ENCODE results near the gene FOSL1. TPM values are rescaled to one million over a fixed set of nuclear protein-coding genes. Genes with fewer than 3 reads are reported as not detected.
A peak's percentile ranks its signal among the peaks of the same experiment; 100 is the strongest.

The FOSL1 gene
- total and polyA plus RNA-seq, 4 experiments from 2014 or later, result 0.39 to 0.81 (median 0.79) TPM; not detected in 1

- H3K9me3 Mint-ChIP-seq, result peaks cover 0 to 1% (median 0%) of the 10 kb centered on the region in 8 donors
- peak overlapping the region; percentile 85 for H3K27ac ChIP-seq (ENCODE audit: low read depth, low read length)
- H3K9me3 ChIP-seq (ENCODE audit: control insufficient read depth in 1 of 2, low read length in 2 of 2), result no peaks in the 10 kb centered on the region
- peaks cover 45% of the 10 kb centered on the region for H3K36me3 ChIP-seq (ENCODE audit: insufficient read depth, low read length)
- ChIA-PET CTCF (ENCODE audit: partially characterized antibody) (interaction anchor here (0.9 to 11.0 kb wide), 4 partner anchors 8 to 99 kb away, joined by 3 to 281 read pairs (median 10); partner anchors contain the start of genes CCDC85B, FIBP and SNX32), POLR2A (ENCODE audit: partially characterized antibody) (interaction anchor here (1.1 to 8.5 kb wide), 13 partner anchors 10 to 363 kb away, joined by 3 to 435 read pairs (median 26); partner anchors contain the start of genes BANF1, CCDC85B, CTSW and EFEMP2)
- intact Hi-C loops (cut with micrococcal nuclease), result no loop called here
- peaks cover 18 to 54% of the 10 kb centered on the region in 2 donors for H3K36me3 Mint-ChIP-seq
- DNase-seq, result no peak
- peak overlapping the region; percentile 93 to 99 (median 96) for H3K4me3 Mint-ChIP-seq
- no peaks in the 10 kb centered on the region for H3K27me3 Mint-ChIP-seq
- H3K27me3 ChIP-seq (ENCODE audit: insufficient read depth, low read length), result no peaks in the 10 kb centered on the region
- H3K27ac Mint-ChIP-seq, result peak overlapping the region in 6 of 7 donors; percentile 68 to 92 (median 85)
- peaks cover 35% of the 10 kb centered on the region for H3K4me1 ChIP-seq (ENCODE audit: insufficient read depth, low read length)
- H3K4me1 Mint-ChIP-seq, result peaks cover 15 to 42% (median 29%) of the 10 kb centered on the region in 4 donors
- peak overlapping the region in 1 of 2 donors; percentile 81 for H3K4me3 ChIP-seq (ENCODE audit: low read length in 2 of 2)
These were observed 38.5 kb downstream of the FOSL1 start for GRCh38 chr11:65861533-65862183.

GRCh38 chr11:65861165-65861505 lies 39.1 kb downstream of the FOSL1 start:
- Histone ChIP-seq H3K36me3 (ENCODE audit: insufficient read depth, low read length) (peaks cover 46% of the 10 kb centered on the region), H3K4me3 (ENCODE audit: low read length in 2 of 2) (peak overlapping the region; percentile 17 to 81), H3K27me3 (ENCODE audit: insufficient read depth, low read length) (no peaks in the 10 kb centered on the region), H3K27ac (ENCODE audit: low read depth, low read length) (peak overlapping the region; percentile 85), H3K9me3 (ENCODE audit: control insufficient read depth in 1 of 2, low read length in 2 of 2) (no peaks in the 10 kb centered on the region), H3K4me1 (ENCODE audit: insufficient read depth, low read length) (peaks cover 40% of the 10 kb centered on the region)
- peak overlapping the region; percentile 93 to 99 (median 96) for H3K4me3 Mint-ChIP-seq
- CTCF ChIA-PET (ENCODE audit: partially characterized antibody), result interaction anchor here (0.9 to 11.0 kb wide), 8 partner anchors 8 to 145 kb away, joined by 3 to 281 read pairs (median 14); partner anchors contain the start of genes BANF1, CCDC85B, EFEMP2 and EIF1AD
- DNase-seq, result no peak
- H3K4me1 Mint-ChIP-seq, result peaks cover 20 to 48% (median 34%) of the 10 kb centered on the region in 4 donors
- intact Hi-C loops (cut with micrococcal nuclease), result no loop called here
- H3K27me3 Mint-ChIP-seq, result no peaks in the 10 kb centered on the region
- POLR2A ChIA-PET (ENCODE audit: partially characterized antibody), result interaction anchor here (1.1 to 8.5 kb wide), 16 partner anchors 10 to 739 kb away, joined by 3 to 435 read pairs (median 23); partner anchors contain the start of genes AP5B1, BANF1, C11orf68 and CCDC85B
- H3K36me3 Mint-ChIP-seq, result peaks cover 23 to 57% of the 10 kb centered on the region in 2 donors
- H3K9me3 Mint-ChIP-seq, result peaks cover 0 to 6% (median 0%) of the 10 kb centered on the region in 8 donors
- peak overlapping the region; percentile 72 to 92 (median 91) for H3K27ac Mint-ChIP-seq

- Mint-ChIP-seq H3K9me3 (peaks cover 0 to 6% (median 0%) of the 10 kb centered on the region in 8 donors), H3K27me3 (no peaks in the 10 kb centered on the region), H3K4me3 (peak within 1 kb of the TSS; percentile 93 to 99 (median 96)), H3K27ac (peak within 1 kb of the TSS; percentile 92 to 99 (median 97)), H3K36me3 (peaks cover 29 to 59% of the 10 kb centered on the region in 2 donors), H3K4me1 (peaks cover 25 to 54% (median 39%) of the 10 kb centered on the region in 4 donors)
- no peaks in the 10 kb centered on the region for H3K27me3 ChIP-seq (ENCODE audit: insufficient read depth, low read length)
- ChIA-PET CTCF (ENCODE audit: partially characterized antibody) (interaction anchor here (0.6 to 11.0 kb wide), 28 partner anchors 8 to 757 kb away, joined by 3 to 281 read pairs (median 4); partner anchors contain the start of genes BANF1, C11orf68, CCDC85B and DRAP1), POLR2A (ENCODE audit: partially characterized antibody) (interaction anchor here (0.5 to 8.5 kb wide), 35 partner anchors 9 to 1619 kb away, joined by 3 to 435 read pairs (median 9); partner anchors contain the start of genes AP5B1, BANF1, C11orf68 and CCDC85B)
- intact Hi-C loops (cut with micrococcal nuclease), result loop anchor here (1.0 kb wide), 2 partner anchors 24 to 101 kb away; partner anchors contain the start of gene SART1
- H3K4me3 ChIP-seq (ENCODE audit: low read length in 2 of 2), result peak within 1 kb of the TSS; percentile 55 to 81
- peaks cover 46% of the 10 kb centered on the region for H3K4me1 ChIP-seq (ENCODE audit: insufficient read depth, low read length)
- DNase-seq, result peak; percentile 93 to 96 (median 94)
- H3K9me3 ChIP-seq (ENCODE audit: control insufficient read depth in 1 of 2, low read length in 2 of 2), result no peaks in the 10 kb centered on the region
- peak within 1 kb of the TSS; percentile 85 for H3K27ac ChIP-seq (ENCODE audit: low read depth, low read length)
- H3K36me3 ChIP-seq (ENCODE audit: insufficient read depth, low read length), result peaks cover 46% of the 10 kb centered on the region
These were observed 39.7 kb downstream of the FOSL1 start, which contains the start of gene MUS81 for GRCh38 chr11:65860278-65861164. MUS81 (plus strand) TSS chr11:65860433; CDS start chr11:65860754, 321 bp downstream.

- Mint-ChIP-seq H3K4me3 (peak overlapping the region; percentile 93 to 99 (median 96)), H3K36me3 (peaks cover 30 to 57% of the 10 kb centered on the region in 2 donors), H3K4me1 (peaks cover 28 to 58% (median 43%) of the 10 kb centered on the region in 4 donors), H3K27ac (peak overlapping the region; percentile 92 to 99 (median 97)), H3K27me3 (no peaks in the 10 kb centered on the region), H3K9me3 (peaks cover 0 to 6% (median 0%) of the 10 kb centered on the region in 8 donors)
- no peaks in the 10 kb centered on the region for H3K9me3 ChIP-seq (ENCODE audit: control insufficient read depth in 1 of 2, low read length in 2 of 2)
- peak overlapping the region; percentile 17 to 81 for H3K4me3 ChIP-seq (ENCODE audit: low read length in 2 of 2)
- peaks cover 53% of the 10 kb centered on the region for H3K4me1 ChIP-seq (ENCODE audit: insufficient read depth, low read length)
- CTCF ChIA-PET (ENCODE audit: partially characterized antibody), result interaction anchor here (0.6 to 11.0 kb wide), 30 partner anchors 8 to 758 kb away, joined by 3 to 281 read pairs (median 3); partner anchors contain the start of genes BANF1, C11orf68, CCDC85B and DRAP1
- H3K27ac ChIP-seq (ENCODE audit: low read depth, low read length), result peak overlapping the region; percentile 85
- no peak for DNase-seq
- H3K27me3 ChIP-seq (ENCODE audit: insufficient read depth, low read length), result no peaks in the 10 kb centered on the region
- intact Hi-C loops (cut with micrococcal nuclease), result loop anchor here (1.0 to 10.0 kb wide), 5 partner anchors 13 to 725 kb away; partner anchors contain the start of genes EFEMP2, RELA, SART1 and SYVN1
- POLR2A ChIA-PET (ENCODE audit: partially characterized antibody), result interaction anchor here (0.7 to 8.5 kb wide), 44 partner anchors 9 to 1619 kb away, joined by 3 to 435 read pairs (median 5); partner anchors contain the start of genes AP5B1, BANF1, C11orf68 and CCDC85B
- H3K36me3 ChIP-seq (ENCODE audit: insufficient read depth, low read length), result peaks cover 46% of the 10 kb centered on the region
These were observed 40.3 kb downstream of the FOSL1 start for GRCh38 chr11:65859812-65860277.

GRCh38 chr11:65859095-65859811 lies 40.9 kb downstream of the FOSL1 start:
- H3K9me3 ChIP-seq (ENCODE audit: control insufficient read depth in 1 of 2, low read length in 2 of 2), result no peaks in the 10 kb centered on the region
- H3K27ac ChIP-seq (ENCODE audit: low read depth, low read length), result peak overlapping the region; percentile 85
- Mint-ChIP-seq H3K27ac (peak overlapping the region; percentile 92 to 99 (median 97)), H3K4me3 (peak overlapping the region; percentile 93 to 99 (median 96)), H3K4me1 (peaks cover 33 to 64% (median 48%) of the 10 kb centered on the region in 4 donors), H3K36me3 (peaks cover 36 to 60% of the 10 kb centered on the region in 2 donors), H3K9me3 (peaks cover 0 to 6% (median 0%) of the 10 kb centered on the region in 8 donors), H3K27me3 (no peaks in the 10 kb centered on the region)
- H3K4me3 ChIP-seq (ENCODE audit: low read length in 2 of 2), result peak overlapping the region; percentile 55 to 81
- ChIA-PET POLR2A (ENCODE audit: partially characterized antibody) (interaction anchor here (0.7 to 8.5 kb wide), 40 partner anchors 8 to 1618 kb away, joined by 3 to 435 read pairs (median 5); partner anchors contain the start of genes BANF1, C11orf68, CCDC85B and CTSW), CTCF (ENCODE audit: partially characterized antibody) (interaction anchor here (0.7 to 11.0 kb wide), 26 partner anchors 7 to 759 kb away, joined by 3 to 281 read pairs (median 4); partner anchors contain the start of genes BANF1, C11orf68, CCDC85B and DRAP1)
- peak; percentile 89 to 98 (median 92) for DNase-seq
- peaks cover 46% of the 10 kb centered on the region for H3K36me3 ChIP-seq (ENCODE audit: insufficient read depth, low read length)
- H3K27me3 ChIP-seq (ENCODE audit: insufficient read depth, low read length), result no peaks in the 10 kb centered on the region
- intact Hi-C loops (cut with micrococcal nuclease), result loop anchor here (2.0 to 10.0 kb wide), 3 partner anchors 14 to 724 kb away; partner anchors contain the start of genes EFEMP2, RELA and SYVN1
- H3K4me1 ChIP-seq (ENCODE audit: insufficient read depth, low read length), result peaks cover 59% of the 10 kb centered on the region

Data from CD4-positive, alpha-beta memory T cell (primary cell).